ENCODE results near the gene PXDN. TPM values are rescaled to one million over a fixed set of nuclear protein-coding genes. Genes with fewer than 3 reads are reported as not detected.

Gene PXDN
- polyA plus RNA-seq, 1 donor from 2014 or later = 0.16 TPM

DNA sequence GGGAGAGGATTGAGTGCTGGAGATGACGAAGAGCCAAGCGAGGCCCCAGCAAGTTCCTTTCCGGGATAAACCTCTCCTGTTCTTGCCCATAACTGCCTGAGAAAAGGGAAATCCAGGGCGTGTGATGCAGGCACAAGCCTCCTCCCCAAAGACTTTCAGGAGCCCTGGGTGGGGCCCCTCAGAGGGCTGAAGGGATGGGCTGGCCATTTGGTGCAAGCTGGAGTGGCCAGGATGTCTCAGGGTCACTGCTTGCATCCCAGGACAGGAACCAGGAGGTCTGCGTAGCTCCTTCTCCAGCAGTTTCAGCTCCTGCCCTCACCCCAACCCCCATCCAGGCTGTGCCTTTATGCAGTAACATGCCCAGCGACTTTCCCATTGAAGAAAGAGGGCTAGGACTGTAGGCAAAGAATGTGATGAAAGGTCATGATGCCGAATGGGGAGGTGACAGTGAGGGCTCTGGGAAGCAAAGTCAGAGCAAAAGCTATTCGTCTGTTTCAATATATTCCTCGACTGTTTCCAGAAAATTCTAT is 80.2 kb downstream of the PXDN start:
- H3K36me3 Mint-ChIP-seq = no peaks in the 10 kb centered on the region
- peak overlapping the region in 2 of 3 donors; percentile 27 to 64 for H3K27ac Mint-ChIP-seq
- H3K27me3 Mint-ChIP-seq = peaks cover 2% of the 10 kb centered on the region
- no peak overlapping the region for H3K4me3 Mint-ChIP-seq
- peaks cover 0 to 2% (median 0%) of the 10 kb centered on the region in 3 donors for H3K4me1 Mint-ChIP-seq
- peaks cover 0 to 9% (median 2%) of the 10 kb centered on the region in 3 donors for H3K9me3 Mint-ChIP-seq

- Mint-ChIP-seq H3K4me1 (peaks cover 0 to 2% (median 0%) of the 10 kb centered on the region in 3 donors), H3K9me3 (peaks cover 0 to 4% (median 0%) of the 10 kb centered on the region in 3 donors), H3K36me3 (no peaks in the 10 kb centered on the region)
These were observed 80.7 kb downstream of the PXDN start for GRCh38 chr2:1663621-1664020.

GRCh38 chr2:1662606-1663180 is 81.6 kb downstream of the PXDN start:
- Mint-ChIP-seq H3K36me3 (no peaks in the 10 kb centered on the region), H3K9me3 (no peaks in the 10 kb centered on the region), H3K27ac (peak overlapping the region in 1 of 3 donors; percentile 71), H3K4me1 (peaks cover 0 to 2% (median 0%) of the 10 kb centered on the region in 3 donors), H3K27me3 (peaks cover 5% of the 10 kb centered on the region), H3K4me3 (no peak overlapping the region)

More at GRCh38 chr2:1663621-1664020, 80.7 kb downstream of the PXDN start:
- Mint-ChIP-seq H3K27me3 (peaks cover 2% of the 10 kb centered on the region), H3K27ac (peak overlapping the region in 2 of 3 donors; percentile 27 to 64), H3K4me3 (no peak overlapping the region)

- peaks cover 5% of the 10 kb centered on the region for H3K27me3 Mint-ChIP-seq
- no peaks in the 10 kb centered on the region for H3K36me3 Mint-ChIP-seq
- H3K9me3 Mint-ChIP-seq = no peaks in the 10 kb centered on the region
- H3K27ac Mint-ChIP-seq = no peak overlapping the region
- H3K4me3 Mint-ChIP-seq = no peak overlapping the region
- peaks cover 0 to 2% (median 0%) of the 10 kb centered on the region in 3 donors for H3K4me1 Mint-ChIP-seq
These were observed 82.3 kb downstream of the PXDN start for GRCh38 chr2:1661891-1662605.

- Mint-ChIP-seq H3K27me3 (peaks cover 5% of the 10 kb centered on the region), H3K4me1 (peaks cover 0 to 2% (median 0%) of the 10 kb centered on the region in 3 donors), H3K4me3 (no peak overlapping the region), H3K27ac (no peak overlapping the region), H3K9me3 (no peaks in the 10 kb centered on the region), H3K36me3 (no peaks in the 10 kb centered on the region)
These were observed 83.4 kb downstream of the PXDN start for GRCh38 chr2:1660656-1661640.

- Mint-ChIP-seq H3K36me3 (no peaks in the 10 kb centered on the region), H3K4me1 (peaks cover 0 to 2% (median 0%) of the 10 kb centered on the region in 3 donors), H3K27ac (no peak overlapping the region)
These were observed 84.3 kb downstream of the PXDN start for GRCh38 chr2:1659951-1660565.

DNA sequence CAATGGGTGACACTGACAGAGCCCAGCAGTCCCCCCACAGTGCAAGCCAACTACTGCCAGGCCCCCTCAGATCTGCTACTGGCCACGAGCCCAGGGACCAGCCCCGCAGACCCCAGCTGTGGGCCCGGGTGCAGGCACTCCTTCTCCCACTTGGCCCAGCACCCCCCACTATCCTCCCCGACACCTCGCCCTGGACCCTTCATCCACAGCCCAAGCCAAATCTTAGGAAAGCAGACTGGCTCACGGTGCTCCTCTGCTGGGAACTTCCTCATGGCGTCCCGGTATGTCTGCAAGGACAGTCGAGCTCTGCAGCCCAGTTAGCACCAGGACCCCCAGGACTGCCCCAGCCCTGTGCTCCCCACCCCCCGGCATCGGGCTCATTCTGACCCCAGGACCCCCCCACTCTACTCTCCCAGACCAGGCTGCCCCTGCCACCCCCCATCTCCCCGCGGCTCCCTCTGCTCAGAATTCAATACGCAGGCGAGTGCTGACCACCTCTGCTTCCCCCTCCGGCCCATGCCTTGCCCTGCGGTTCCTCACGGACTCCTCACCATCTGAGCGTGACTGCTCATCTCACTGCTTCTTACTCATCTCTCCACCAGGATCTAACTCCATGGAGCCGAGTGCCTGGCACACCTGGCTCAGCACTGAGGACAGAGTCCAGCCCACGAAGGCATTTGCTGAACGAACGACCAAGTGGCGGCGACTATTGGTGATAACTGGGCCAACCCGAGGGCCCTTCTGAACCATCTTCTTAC is 85.7 kb downstream of the PXDN start:
- Mint-ChIP-seq H3K4me3 (no peak overlapping the region), H3K27ac (peak overlapping the region in 1 of 3 donors; percentile 57), H3K4me1 (peaks cover 0 to 2% (median 0%) of the 10 kb centered on the region in 3 donors), H3K27me3 (peaks cover 3% of the 10 kb centered on the region), H3K36me3 (no peaks in the 10 kb centered on the region), H3K9me3 (no peaks in the 10 kb centered on the region)

More at GRCh38 chr2:1659951-1660565, 84.3 kb downstream of the PXDN start:
- H3K4me3 Mint-ChIP-seq = no peak overlapping the region
- H3K9me3 Mint-ChIP-seq = no peaks in the 10 kb centered on the region
- H3K27me3 Mint-ChIP-seq = peaks cover 5% of the 10 kb centered on the region

- Mint-ChIP-seq H3K4me3 (no peak overlapping the region), H3K4me1 (peaks cover 0 to 2% (median 0%) of the 10 kb centered on the region in 3 donors), H3K36me3 (no peaks in the 10 kb centered on the region), H3K27ac (no peak overlapping the region), H3K27me3 (peaks cover 3% of the 10 kb centered on the region), H3K9me3 (no peaks in the 10 kb centered on the region)
These were observed 87.1 kb downstream of the PXDN start for GRCh38 chr2:1656961-1657841.

GRCh38 chr2:1656326-1656960 is 87.9 kb downstream of the PXDN start:
- H3K4me1 Mint-ChIP-seq = peaks cover 0 to 2% (median 0%) of the 10 kb centered on the region in 3 donors
- H3K27me3 Mint-ChIP-seq = peaks cover 3% of the 10 kb centered on the region
- no peak overlapping the region for H3K4me3 Mint-ChIP-seq
- H3K9me3 Mint-ChIP-seq = no peaks in the 10 kb centered on the region
- no peaks in the 10 kb centered on the region for H3K36me3 Mint-ChIP-seq
- no peak overlapping the region for H3K27ac Mint-ChIP-seq

DNA sequence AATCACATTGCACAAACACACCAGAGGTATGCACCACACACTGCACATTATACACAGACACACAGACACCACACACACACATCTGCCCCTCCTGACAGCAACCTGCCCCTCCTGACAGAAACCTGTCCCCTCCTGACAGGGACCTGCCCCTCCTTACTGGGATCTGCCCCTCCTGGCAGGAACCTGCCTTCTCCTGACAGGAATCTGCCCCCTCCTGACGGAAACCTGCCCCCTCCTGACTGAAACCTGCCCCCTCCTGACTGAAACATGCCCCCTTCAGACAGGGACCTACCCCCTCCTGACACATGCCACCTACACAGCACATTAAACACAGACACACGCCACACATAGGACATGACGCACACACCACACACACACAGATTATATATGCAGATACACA is 88.9 kb downstream of the PXDN start:
- Mint-ChIP-seq H3K36me3 (no peaks in the 10 kb centered on the region), H3K27ac (no peak overlapping the region), H3K4me1 (peaks cover 0 to 2% (median 0%) of the 10 kb centered on the region in 3 donors), H3K27me3 (peaks cover 3% of the 10 kb centered on the region), H3K9me3 (no peaks in the 10 kb centered on the region), H3K4me3 (no peak overlapping the region)

DNA sequence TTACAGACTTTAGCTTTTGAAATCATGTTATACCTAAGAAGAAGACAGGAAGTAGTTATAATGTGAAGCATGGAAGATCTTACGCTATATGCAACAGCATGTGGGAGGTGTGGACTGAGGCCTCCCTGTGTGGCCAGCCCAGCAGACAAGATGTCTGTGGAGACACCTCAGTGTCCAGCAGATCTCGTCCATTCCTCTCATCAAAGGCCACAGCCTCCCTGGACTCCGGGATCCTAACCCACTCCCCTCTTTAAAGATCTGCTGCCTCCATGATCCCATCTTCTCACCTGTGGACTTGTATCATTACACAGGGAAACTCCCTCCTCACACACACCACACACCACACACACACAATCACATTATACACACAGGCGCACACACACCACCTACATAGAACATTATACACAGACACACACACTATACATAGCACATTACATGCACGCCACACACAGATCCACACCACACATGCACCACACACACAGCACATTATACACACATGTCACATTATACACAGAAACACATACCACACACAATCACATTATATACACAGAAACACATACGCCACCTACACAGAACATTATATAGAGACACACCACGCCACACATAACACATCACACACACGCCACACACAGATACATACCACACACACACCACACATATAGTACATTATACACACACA is 89.5 kb downstream of the PXDN start:
- peaks cover 3% of the 10 kb centered on the region for H3K27me3 Mint-ChIP-seq
- H3K36me3 Mint-ChIP-seq = no peaks in the 10 kb centered on the region
- H3K9me3 Mint-ChIP-seq = no peaks in the 10 kb centered on the region
- no peak overlapping the region for H3K4me3 Mint-ChIP-seq
- no peak overlapping the region for H3K27ac Mint-ChIP-seq
- peaks cover 0 to 2% (median 0%) of the 10 kb centered on the region in 3 donors for H3K4me1 Mint-ChIP-seq

- Mint-ChIP-seq H3K27ac (no peak overlapping the region), H3K36me3 (no peaks in the 10 kb centered on the region), H3K4me3 (no peak overlapping the region), H3K9me3 (no peaks in the 10 kb centered on the region), H3K4me1 (peaks cover 0 to 2% (median 0%) of the 10 kb centered on the region in 3 donors), H3K27me3 (peaks cover 3% of the 10 kb centered on the region)
These were observed 90.2 kb downstream of the PXDN start for GRCh38 chr2:1653956-1654695.
